GM21360 (cell line): ENCODE results near the gene POC1B.

Source experiments
- ATAC-seq: cut with Tn5 transposase; IDR thresholded peaks from one replicate; pipeline ENCODE4 v1.9.1; 2021; ENCODE audit warnings: mild to moderate bottlenecking, moderate library complexity; ENCODE audit not compliant: unreplicated experiment

The POC1B gene

GRCh38 chr12:89424389-89424788, 101.5 kb downstream of the POC1B start:
- ATAC-seq = no peak

DNA sequence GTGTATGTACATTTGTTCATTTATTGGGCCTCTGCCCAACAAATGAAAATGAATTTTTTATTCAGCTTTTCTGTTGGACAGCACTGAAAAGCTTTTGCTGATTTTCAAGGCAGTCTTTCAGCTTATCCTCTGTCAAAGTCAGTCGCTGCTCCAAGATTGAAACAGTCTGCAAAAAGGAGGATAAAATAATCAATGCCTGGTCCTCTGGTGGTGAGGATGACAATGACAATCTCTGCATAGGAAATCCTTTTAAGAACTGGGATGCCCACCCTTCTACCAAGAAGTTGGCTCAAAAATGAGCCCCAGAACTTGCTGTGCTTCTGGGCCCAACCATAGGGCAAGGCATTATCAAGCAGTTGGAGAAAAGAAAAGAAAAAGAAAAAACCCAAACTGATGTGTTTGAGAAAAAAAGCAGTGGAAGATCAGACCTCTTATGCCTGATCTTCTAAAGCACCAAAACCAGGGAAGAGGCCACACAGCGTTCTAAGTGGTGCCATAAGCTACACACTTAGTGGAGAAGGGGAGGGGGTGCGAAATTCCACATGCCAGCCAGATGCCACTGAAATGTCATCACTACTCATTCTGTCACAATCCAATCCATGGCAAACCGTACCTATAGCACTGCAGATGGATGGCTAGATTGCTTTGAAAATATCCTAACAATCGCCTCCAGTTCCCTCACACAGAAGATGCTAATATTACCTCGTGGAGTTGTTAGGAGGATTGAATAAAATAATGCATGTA, 104.6 kb downstream of the POC1B start:
- ATAC-seq = no peak

DNA sequence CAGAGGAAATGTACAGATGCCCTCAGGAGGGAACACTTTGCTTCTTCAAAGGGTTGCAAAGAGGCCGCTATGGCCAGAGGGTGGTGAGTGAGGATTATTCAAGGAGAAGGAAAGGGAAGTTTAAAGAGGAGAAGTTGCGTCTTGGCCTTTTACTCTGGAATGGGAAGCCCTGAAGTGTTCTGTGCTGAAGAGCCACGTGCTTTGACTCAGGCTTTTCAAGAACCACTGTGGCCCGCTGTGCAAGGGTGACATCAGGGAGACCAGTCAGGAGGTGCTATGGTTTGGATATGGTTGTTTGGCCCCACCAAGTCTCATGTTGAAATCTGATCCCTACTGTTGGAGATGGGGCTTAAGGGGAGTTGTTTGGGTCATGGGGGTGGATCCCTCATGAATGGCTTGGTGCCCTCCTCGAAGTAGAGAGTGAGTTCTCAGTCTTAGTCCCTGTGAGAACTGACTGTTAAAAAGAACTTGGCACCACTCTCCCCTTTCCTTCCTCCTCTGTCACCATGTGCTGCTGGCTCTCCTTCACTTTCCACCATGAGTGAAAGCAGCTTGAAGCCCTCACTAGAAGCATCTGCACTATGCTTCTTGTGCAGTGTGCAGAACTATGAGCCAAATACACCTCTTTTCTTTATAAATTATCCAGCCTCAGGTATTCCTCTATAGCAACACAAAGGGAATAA, 107.5 kb downstream of the POC1B start:
- no peak for ATAC-seq

DNA sequence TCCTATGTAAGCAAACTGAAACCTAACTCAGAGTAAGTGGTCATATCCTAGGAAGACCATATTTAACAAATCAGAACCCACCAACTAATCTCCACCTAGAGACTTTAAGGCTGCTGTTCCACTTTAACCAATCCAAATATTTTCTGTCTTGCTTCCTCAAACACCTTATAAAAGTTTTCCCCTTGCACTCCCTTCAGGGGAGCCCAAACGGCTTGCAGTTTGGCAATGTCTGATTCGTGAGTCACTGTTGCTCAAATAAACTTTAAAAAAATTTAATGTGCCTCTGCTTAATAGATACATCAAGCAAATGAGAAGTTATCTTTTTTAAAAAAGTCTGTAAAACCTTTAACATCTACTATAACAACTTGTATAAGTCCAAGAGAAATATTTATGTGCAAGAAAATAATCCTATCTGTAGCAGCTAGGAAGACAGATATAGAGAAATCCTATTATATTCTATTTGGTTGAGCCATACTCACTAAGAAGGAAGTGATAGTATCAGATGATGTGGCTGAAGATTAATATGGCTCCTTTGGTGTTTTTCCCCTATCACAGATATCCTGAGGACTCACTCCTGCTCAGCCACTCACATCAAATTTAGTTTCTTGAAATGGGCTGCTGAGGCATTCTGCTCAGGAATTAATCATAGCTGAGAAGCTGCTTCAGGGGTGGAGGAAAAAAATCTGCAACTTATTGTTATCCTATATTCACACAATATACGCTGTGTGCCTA, 108.4 kb downstream of the POC1B start:
- ATAC-seq = no peak

GRCh38 chr12:89416049-89416792, 109.6 kb downstream of the POC1B start:
- ATAC-seq = no peak

DNA sequence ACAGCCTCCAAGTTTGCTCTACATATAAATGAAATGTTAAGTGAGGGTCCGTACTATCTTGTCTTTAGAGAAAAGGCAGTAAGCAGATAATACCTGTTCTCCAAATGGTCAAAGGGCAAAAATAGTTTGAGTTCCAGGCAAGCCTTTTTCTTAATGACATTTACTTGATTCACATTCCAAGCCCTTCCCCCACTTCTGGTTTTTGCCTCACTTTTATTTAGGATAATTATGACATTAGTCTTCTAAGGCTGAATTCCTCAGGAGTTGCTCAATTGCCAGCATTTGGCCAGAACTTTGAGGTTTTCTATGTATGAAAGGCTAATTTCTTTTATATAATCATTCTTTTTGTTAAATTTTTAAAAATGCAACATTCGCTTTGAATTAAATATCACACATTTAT, 111.0 kb downstream of the POC1B start:
- ATAC-seq = no peak

DNA sequence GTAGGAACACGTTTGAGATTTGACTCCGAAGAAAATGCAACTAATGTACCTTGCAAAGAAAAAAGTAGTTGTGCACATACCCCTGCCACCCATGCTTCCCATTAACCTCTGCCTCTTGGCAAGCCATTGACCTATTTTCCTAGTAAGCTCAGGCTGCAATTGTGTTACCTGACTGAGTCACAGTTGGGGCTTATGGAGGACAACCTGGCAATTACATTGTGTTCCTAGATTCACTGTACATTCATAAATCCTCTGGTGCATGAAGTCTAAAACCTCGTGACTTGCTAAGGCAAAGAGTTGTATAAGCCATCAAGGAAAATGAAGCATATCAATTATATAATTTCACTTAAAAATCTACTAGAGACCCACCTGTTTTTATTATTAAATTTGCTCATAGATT, 111.5 kb downstream of the POC1B start:
- ATAC-seq = no peak

DNA sequence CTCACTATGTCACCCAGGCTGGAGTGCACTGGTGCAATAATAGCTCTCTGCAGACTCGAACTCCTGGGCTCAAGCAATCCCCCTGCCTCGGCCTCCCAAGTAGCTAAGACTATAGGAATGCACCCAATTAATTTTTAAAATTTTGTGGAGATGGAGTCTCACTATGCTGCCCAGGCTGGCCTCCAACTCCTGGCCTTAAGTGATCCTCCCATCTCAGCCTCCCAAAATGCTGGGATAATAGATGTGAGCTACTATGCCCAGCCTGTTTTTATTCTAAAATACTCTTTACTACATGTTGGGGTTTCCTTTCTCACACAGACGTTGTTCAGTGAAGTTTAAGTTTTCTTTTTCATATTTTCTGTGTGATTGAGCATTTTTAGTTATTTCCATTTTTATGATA, 112.6 kb downstream of the POC1B start:
- ATAC-seq = no peak

DNA sequence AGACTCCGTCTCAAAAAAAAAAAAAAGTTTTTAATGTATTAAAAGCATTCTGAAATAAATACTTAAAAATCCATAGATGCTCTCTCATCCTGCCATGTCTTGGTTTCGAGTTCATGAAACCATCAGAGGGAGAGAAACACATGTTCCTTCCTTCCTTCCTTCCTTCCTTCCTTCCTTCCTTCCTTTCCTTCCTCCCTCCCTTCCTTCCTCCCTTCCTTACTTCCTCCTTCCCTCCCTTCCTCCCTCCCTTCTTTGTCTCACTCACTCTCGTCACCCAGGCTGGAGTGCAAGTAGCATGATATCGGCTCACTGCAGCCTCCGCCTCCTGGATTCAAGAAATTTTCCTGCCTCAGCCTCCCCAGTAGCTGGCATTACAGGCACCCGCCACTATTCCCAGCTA, 113.2 kb downstream of the POC1B start:
- ATAC-seq = no peak

DNA sequence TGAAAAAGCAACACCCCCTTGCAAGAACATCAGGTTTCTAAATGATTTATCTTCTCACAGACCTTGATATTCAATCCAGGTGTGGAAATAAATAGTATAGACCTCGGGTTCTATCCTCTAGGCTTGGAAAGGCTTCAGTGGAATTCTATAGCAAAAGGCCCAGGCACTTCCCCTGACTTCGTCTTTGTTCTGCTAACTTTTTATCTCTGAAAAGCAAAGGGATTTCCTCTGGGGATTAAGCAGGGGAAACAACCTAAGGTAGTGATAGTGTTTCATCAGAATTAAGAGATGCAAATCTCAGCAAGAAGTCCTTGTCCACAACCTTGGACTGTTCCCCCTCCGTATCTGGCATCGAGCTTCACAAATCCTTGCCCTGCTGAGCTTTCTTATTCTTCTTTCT, 114.0 kb downstream of the POC1B start:
- ATAC-seq = no peak

GRCh38 chr12:89411234-89411633, 114.6 kb downstream of the POC1B start:
- no peak for ATAC-seq

DNA sequence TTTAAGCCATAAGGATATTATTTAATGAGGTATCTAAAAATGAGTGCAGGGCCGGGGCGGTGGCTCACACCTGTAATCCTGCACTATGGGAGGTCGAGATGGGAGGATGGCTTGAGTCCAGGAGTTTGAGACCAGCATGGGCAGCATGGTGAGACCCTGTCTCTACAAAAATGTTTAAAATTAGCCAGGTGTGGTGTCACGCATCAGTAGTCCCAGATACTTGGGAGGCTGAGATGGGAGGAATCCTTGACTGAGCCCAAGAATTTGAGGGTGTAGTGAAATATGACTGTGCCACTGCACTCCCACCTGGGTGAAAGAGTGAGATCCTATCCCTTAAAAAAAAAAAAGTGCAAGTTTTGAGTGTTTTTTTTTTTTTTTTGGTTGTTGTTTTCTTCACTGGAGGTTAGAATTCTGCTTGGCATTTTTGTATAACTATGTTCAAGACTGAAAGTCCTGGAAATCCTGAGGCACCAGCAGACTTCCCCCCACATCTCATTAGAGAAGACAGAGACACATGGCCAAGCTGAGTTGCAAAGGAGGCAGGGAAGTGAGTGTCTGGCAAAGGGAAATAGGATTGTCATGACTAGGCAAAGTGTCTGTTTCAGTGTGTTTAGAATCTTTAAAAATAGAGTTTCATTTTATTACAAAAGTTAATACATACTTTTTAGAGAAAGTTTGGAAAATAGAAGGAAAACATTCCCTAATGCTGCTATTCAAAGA, 120.1 kb downstream of the POC1B start:
- no peak for ATAC-seq

- ATAC-seq = no peak
These were observed 124.3 kb downstream of the POC1B start for GRCh38 chr12:89401433-89402058.

DNA sequence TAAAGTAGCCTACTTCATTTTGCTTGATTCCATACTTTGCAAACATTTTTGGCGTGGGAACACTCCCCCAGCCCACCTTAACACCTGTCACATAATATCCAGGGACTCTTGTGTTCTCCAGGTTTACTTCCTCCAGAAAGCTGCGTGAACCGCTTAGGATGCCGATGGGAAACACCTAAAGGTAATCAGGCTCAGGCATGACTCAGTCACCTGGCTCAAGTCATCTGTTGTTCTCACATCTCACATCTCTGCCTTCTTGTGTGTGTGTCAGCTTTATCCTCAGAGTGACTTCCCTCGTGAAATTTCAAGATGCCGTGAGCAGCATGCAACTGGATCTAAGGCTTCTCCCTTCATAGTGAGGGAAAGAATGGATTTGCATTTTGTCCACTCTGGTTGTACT, 125.4 kb downstream of the POC1B start:
- ATAC-seq = no peak

GRCh38 chr12:89395712-89396111, 130.1 kb downstream of the POC1B start:
- no peak for ATAC-seq

DNA sequence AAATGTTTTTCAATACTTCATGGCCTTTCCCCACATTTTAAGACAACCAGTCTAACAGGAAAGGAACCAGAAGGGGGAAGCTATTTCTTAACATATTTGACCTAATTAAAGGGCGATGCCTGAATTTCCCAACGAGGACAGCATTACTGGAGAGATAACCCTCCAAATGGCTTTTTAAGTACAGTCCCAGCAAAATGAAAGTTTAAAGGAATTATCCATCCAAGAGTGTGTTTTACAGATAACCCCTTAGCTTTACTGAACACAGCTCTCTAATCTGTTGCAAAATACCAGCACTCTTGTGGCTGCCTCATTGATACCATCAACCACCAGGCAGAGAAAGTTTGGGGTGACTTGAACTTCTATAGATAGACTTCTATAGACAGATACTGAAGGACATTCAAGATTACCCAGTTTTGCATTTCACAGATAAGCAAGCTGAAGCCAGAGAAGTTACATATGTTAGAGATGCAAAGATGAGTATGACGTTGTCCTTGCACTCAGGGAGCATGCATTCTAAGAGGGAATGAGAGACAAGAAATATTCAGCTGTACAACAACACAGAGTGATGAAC, 132.2 kb downstream of the POC1B start:
- ATAC-seq = no peak

DNA sequence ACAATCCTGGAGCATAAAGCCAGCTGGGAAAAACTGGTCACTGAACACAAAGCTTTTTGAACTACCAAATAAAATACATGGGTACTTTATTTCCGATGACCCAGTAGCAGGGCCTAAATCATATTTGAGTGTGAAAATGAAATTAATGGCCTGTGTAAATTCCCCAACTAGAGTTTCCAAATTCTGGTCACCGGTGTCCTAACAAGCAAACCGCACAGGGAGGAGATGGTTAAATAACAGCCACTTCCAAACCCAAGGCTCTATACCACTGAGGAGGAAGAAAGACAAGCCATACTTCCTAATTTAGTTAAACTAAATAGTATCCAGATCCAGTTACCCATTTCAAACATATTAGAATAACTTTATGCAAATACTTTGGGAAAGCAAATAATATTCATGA, 133.5 kb downstream of the POC1B start:
- no peak for ATAC-seq

DNA sequence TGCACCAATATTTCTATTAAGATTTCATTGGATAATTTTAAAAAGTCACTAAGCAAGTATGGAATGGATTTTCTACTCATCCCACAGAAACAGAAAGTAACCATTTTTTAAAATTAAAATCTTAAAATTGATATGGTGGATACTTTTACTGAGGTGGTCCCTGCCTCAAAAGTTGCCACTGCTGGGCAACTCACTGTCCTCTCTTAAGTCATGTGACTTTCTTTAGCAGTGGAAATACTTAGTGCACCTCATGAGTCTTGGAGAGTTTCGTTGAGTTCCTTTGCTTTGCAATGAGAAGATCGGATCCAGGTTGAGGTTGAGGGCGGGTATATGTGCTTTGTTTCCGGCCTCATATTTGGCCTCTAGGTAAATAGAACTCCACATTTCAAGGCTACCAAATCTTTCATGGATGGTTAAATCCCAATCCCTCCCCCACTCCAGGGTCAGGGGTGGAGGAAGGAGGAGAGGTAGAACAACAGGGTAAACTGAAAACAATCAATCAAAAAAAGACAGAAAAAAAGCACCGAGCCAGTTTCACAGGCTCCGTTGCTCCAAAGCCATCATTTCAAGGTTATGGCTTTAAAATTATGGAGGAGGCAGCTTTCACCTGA, 134.0 kb downstream of the POC1B start:
- no peak for ATAC-seq
